Activated CD8-positive, alpha-beta T cell treated with anti-CD3 and anti-CD28 coated beads, Interleukin-2, amount 10 ng/mL, durations not matched to agents 7 days and 5 days (primary cell): ENCODE measurements around the gene OPA1. TPM values are rescaled to one million over a fixed set of nuclear protein-coding genes. Genes with fewer than 3 reads are reported as not detected.
A peak's percentile ranks its signal among the peaks of the same experiment; 100 is the strongest.
"Not testable (repeated sequence)": the region's sequence is repeated elsewhere in the genome, so short reads cannot be mapped to it uniquely, and the experiment has no call there.

Experiments
- ATAC-seq: fragments of 150-1000 bp; cut with Tn5 transposase; one replicate; pipeline ENCODE4 v1.10.0; 2021; ENCODE audit warnings: moderate library complexity
- CTCF ChIA-PET: fragments of 350-600 bp; sonication (Branson Sonifier 250); formaldehyde crosslinking; loops from one replicate; lab custom pipeline; 2021; ENCODE audit warnings: antibody characterized with exemption; lab: Charles Lee
- POLR2A ChIA-PET: fragments of 350-600 bp; sonication (Branson Sonifier 250); formaldehyde crosslinking; loops from one replicate; lab custom pipeline; 2021; ENCODE audit warnings: antibody characterized with exemption; lab: Charles Lee
- DNase-seq: peaks from one replicate; pipeline ENCODE4 v3.0.0-alpha.2; 2020
- H3K27ac Mint-ChIP-seq: one replicate; pipeline ENCODE4 v1.8.0; 2021; ENCODE audit warnings: mild to moderate bottlenecking, mixed read lengths
- H3K27me3 Mint-ChIP-seq: one replicate; pipeline ENCODE4 v1.8.0; 2021; ENCODE audit warnings: low read depth, mixed read lengths
- H3K36me3 Mint-ChIP-seq: one replicate; pipeline ENCODE4 v1.8.0; 2021; ENCODE audit warnings: low read depth, mixed read lengths
- H3K4me1 Mint-ChIP-seq: one replicate; pipeline ENCODE4 v1.8.0; 2021; ENCODE audit warnings: low read depth, mixed read lengths
- H3K4me3 Mint-ChIP-seq: one replicate; pipeline ENCODE4 v1.8.0; 2021; ENCODE audit warnings: mild to moderate bottlenecking, mixed read lengths
- H3K9me3 Mint-ChIP-seq: one replicate; pipeline ENCODE4 v1.8.0; 2022; ENCODE audit warnings: mixed read lengths; ENCODE audit not compliant: insufficient read depth
- total RNA-seq, 2 experiments: library from RNA; stranded (reverse); gene quantifications; one replicate each; pipeline ENCODE4 v1.2.3, GENCODE V29; 2021

The OPA1 gene
- total RNA-seq, 2 experiments from 2014 or later, result 61.3 TPM

GRCh38 chr3:193593668-193594030 lies 641 bp downstream of the OPA1 start:
- peak; percentile 45 for ATAC-seq
- H3K27me3 Mint-ChIP-seq, result no peaks in the 10 kb centered on the region
- H3K36me3 Mint-ChIP-seq, result peaks cover 24% of the 10 kb centered on the region
- ChIA-PET POLR2A (no interaction called here), CTCF (no interaction called here)
- H3K27ac Mint-ChIP-seq, result peak overlapping the region; percentile 95
- peak; percentile 49 for DNase-seq
- no peaks in the 10 kb centered on the region for H3K9me3 Mint-ChIP-seq
- peak overlapping the region; percentile 88 for H3K4me3 Mint-ChIP-seq
- peaks cover 41% of the 10 kb centered on the region for H3K4me1 Mint-ChIP-seq

DNA sequence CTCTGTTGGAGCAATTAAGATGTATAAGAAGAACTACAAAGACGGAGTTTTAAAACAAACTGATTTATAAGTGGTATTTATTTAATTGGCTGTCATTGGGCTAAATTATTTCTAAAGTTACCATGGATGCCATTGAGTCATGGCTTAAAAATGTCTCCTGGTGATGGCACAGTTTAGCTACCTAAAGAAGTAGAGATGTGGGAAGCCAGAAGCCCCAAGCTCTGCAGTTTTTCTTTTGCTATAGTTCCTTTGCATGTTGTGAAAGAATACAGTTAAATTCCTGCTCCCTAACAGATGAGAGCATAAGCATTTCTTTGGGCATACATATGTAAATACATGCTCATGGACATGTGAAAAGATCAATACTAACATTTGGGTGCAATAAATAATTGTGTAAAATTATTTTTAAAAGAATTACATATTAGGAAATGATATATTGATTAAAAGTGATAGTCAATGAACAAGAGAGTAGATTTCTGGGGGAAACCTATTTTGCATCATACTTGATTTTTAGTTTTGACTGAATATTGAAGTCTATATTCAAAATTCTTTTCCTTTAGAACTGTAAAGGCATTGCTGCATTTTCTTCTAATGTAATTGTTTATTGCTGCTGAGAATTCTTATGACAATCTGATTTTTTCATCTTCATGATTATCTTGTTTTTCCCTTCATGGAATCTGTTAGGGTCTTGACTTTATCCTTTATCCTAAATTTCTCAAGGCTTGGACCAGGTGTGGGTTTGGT lies 2.1 kb downstream of the OPA1 start:
- ChIA-PET CTCF (no interaction called here), POLR2A (no interaction called here)
- Mint-ChIP-seq H3K27ac (peak overlapping the region; percentile 31), H3K4me3 (peak overlapping the region; percentile 88), H3K36me3 (peaks cover 29% of the 10 kb centered on the region), H3K27me3 (no peaks in the 10 kb centered on the region), H3K9me3 (no peaks in the 10 kb centered on the region), H3K4me1 (peaks cover 53% of the 10 kb centered on the region)
- ATAC-seq, result no peak
- no peak for DNase-seq

DNA sequence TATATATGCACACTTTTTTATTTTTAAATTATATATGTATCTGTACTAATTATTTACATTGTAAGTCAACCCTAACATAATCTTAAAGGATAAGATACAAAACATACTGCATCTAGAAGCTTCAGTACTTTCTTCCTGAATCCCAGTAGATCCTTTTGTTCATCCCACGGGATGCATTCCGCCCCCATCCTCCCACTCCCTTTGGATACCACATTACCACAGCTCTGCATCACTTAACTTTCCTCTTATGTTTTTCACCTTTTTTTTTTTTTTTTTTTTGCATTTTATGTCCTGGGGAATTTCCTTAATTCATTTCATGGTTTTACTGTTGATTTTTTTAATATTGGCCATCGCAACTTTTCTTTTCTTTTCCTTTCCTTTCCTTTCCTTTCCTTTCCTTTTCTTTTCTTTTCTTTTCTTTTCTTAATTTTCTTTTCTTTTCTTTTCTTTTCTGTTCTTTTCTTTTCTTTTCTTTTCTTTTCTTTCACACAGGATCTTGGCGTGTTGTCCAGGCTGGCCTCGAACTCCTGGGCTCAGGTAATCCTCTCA lies 3.0 kb downstream of the OPA1 start:
- Mint-ChIP-seq H3K4me3 (no peak overlapping the region), H3K36me3 (peaks cover 32% of the 10 kb centered on the region), H3K27ac (no peak overlapping the region), H3K4me1 (peaks cover 54% of the 10 kb centered on the region), H3K9me3 (no peaks in the 10 kb centered on the region), H3K27me3 (no peaks in the 10 kb centered on the region)
- ChIA-PET CTCF (no interaction called here), POLR2A (no interaction called here)
- DNase-seq, result no peak
- no peak for ATAC-seq

- H3K36me3 Mint-ChIP-seq, result peaks cover 31% of the 10 kb centered on the region
- DNase-seq, result no peak
- no peak for ATAC-seq
- no peak overlapping the region for H3K27ac Mint-ChIP-seq
- no peak overlapping the region for H3K4me3 Mint-ChIP-seq
- ChIA-PET CTCF (interaction anchor here (0.7 to 1.1 kb wide), 2 partner anchors 9 to 25 kb away, joined by 3 to 4 read pairs; no protein-coding TSS in a partner anchor), POLR2A (no interaction called here)
- no peaks in the 10 kb centered on the region for H3K27me3 Mint-ChIP-seq
- H3K4me1 Mint-ChIP-seq, result peaks cover 44% of the 10 kb centered on the region
- H3K9me3 Mint-ChIP-seq, result no peaks in the 10 kb centered on the region
Observed at GRCh38 chr3:193598202-193598601, 5.2 kb downstream of the OPA1 start.

GRCh38 chr3:193599393-193599792 lies 6.4 kb downstream of the OPA1 start:
- CTCF ChIA-PET, result interaction anchor here (1.1 kb wide), 1 partner anchor 27 kb away, joined by 3 read pairs; no protein-coding TSS in a partner anchor
- no peaks in the 10 kb centered on the region for H3K27me3 Mint-ChIP-seq
- H3K4me1 Mint-ChIP-seq, result peaks cover 41% of the 10 kb centered on the region
- no peak overlapping the region for H3K27ac Mint-ChIP-seq
- peaks cover 29% of the 10 kb centered on the region for H3K36me3 Mint-ChIP-seq
- DNase-seq (no peak), ATAC-seq (no peak)
- no peaks in the 10 kb centered on the region for H3K9me3 Mint-ChIP-seq
- POLR2A ChIA-PET, result no interaction called here
- no peak overlapping the region for H3K4me3 Mint-ChIP-seq

- DNase-seq (peak; percentile 65), ATAC-seq (peak; percentile 84)
- Mint-ChIP-seq H3K27me3 (no peaks in the 10 kb centered on the region), H3K36me3 (peaks cover 35% of the 10 kb centered on the region), H3K4me1 (peaks cover 2% of the 10 kb centered on the region), H3K4me3 (no peak overlapping the region), H3K27ac (no peak overlapping the region), H3K9me3 (peaks cover 5% of the 10 kb centered on the region)
- ChIA-PET CTCF (no interaction called here), POLR2A (no interaction called here)
Observed at GRCh38 chr3:193605876-193606275, 12.9 kb downstream of the OPA1 start.

- ATAC-seq, DNase-seq, POLR2A ChIA-PET, H3K4me3 Mint-ChIP-seq, H3K4me1 Mint-ChIP-seq, H3K27me3 Mint-ChIP-seq, H3K27ac Mint-ChIP-seq: not testable (repeated sequence)
- Mint-ChIP-seq H3K9me3 (peaks cover 10% of the 10 kb centered on the region), H3K36me3 (peaks cover 43% of the 10 kb centered on the region)
- CTCF ChIA-PET, result interaction anchor here (1.2 kb wide), 1 partner anchor 9 kb away, joined by 4 read pairs; no protein-coding TSS in a partner anchor
Observed at GRCh38 chr3:193606892-193607291, 13.9 kb downstream of the OPA1 start.

DNA sequence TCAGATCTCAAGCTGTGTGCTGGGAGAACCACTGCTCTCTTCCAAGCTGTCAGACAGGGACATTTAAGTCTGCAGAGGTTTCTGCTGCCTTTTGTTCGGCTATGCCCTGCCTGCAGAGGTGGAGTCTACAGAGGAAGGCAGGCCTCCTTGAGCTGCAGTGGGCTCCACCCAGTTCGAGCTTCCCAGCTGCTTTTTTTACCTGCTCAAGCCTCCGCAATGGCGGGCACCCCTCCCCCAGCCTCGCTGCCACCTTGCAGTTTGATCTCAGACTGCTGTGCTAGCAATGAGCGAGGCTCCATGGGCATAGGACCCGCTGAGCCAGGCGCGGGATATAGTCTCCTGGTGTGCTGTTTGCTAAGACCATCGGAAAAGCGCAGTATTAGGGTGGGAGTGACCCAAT lies 17.5 kb downstream of the OPA1 start:
- H3K27me3 Mint-ChIP-seq, DNase-seq, H3K27ac Mint-ChIP-seq, CTCF ChIA-PET, H3K4me3 Mint-ChIP-seq, POLR2A ChIA-PET, ATAC-seq: not testable (repeated sequence)
- peaks cover 12% of the 10 kb centered on the region for H3K9me3 Mint-ChIP-seq
- H3K36me3 Mint-ChIP-seq, result peaks cover 70% of the 10 kb centered on the region
- H3K4me1 Mint-ChIP-seq, result peaks cover 16% of the 10 kb centered on the region

DNA sequence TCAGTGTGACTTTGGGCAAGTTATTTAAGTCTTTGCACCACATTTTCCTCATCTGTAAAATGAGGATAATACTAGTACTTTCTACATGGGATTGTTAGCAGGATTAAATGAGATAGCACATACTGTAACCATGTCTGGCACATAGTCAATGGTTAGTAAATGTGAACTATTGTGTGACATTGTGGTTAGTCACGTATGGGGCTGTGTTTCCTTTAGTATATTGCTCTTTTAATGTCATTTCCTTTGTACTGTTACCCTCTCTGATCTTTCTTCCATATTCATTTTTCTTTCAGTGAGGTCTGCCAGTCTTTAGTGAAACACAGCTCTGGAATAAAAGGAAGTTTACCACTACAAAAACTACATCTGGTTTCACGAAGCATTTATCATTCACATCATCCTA lies 21.4 kb downstream of the OPA1 start:
- Mint-ChIP-seq H3K36me3 (peaks cover 73% of the 10 kb centered on the region), H3K4me3 (peak overlapping the region; percentile 14), H3K4me1 (peaks cover 15% of the 10 kb centered on the region), H3K9me3 (peaks cover 12% of the 10 kb centered on the region), H3K27me3 (no peaks in the 10 kb centered on the region), H3K27ac (peak overlapping the region; percentile 82)
- ChIA-PET POLR2A (no interaction called here), CTCF (no interaction called here)
- ATAC-seq (peak; percentile 79), DNase-seq (no peak)

- peaks cover 57% of the 10 kb centered on the region for H3K36me3 Mint-ChIP-seq
- H3K4me3 Mint-ChIP-seq, result no peak overlapping the region
- no peak for DNase-seq
- no peak overlapping the region for H3K27ac Mint-ChIP-seq
- ChIA-PET CTCF (no interaction called here), POLR2A (no interaction called here)
- no peaks in the 10 kb centered on the region for H3K27me3 Mint-ChIP-seq
- no peak for ATAC-seq
- no peaks in the 10 kb centered on the region for H3K9me3 Mint-ChIP-seq
- peaks cover 19% of the 10 kb centered on the region for H3K4me1 Mint-ChIP-seq
Observed at GRCh38 chr3:193617628-193618027, 24.6 kb downstream of the OPA1 start.

- no peak overlapping the region for H3K4me3 Mint-ChIP-seq
- CTCF ChIA-PET, result interaction anchor here (0.7 kb wide), 1 partner anchor 161 kb away, joined by 3 read pairs; no protein-coding TSS in a partner anchor
- H3K36me3 Mint-ChIP-seq, result peaks cover 43% of the 10 kb centered on the region
- no peaks in the 10 kb centered on the region for H3K9me3 Mint-ChIP-seq
- DNase-seq, result no peak
- no peaks in the 10 kb centered on the region for H3K27me3 Mint-ChIP-seq
- POLR2A ChIA-PET, result interaction anchor here (1.3 kb wide), 1 partner anchor 14 kb away, joined by 3 read pairs; no protein-coding TSS in a partner anchor
- H3K27ac Mint-ChIP-seq, result peak overlapping the region; percentile 1
- peaks cover 6% of the 10 kb centered on the region for H3K4me1 Mint-ChIP-seq
- ATAC-seq, result no peak
Observed at GRCh38 chr3:193620057-193620456, 27.0 kb downstream of the OPA1 start.

DNA sequence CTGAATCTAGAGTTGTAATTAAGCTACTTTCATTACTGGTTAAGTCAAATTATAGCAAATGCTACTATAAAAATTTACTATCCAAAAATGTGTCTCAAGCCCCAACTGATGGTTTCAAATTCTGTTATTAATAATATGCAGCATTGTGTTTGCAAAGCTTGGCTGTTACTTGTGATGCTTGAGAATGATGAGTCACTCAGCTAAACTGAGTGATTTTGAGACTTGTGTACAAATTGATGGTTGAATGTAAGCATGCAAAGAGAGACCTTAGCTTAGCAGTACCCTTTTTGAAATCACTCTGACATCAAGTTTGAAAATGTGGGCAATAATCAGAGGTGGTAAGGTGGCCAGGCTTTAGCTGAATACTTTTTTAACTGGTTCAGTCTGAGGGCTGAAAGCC lies 27.6 kb downstream of the OPA1 start:
- ATAC-seq (no peak), DNase-seq (no peak)
- no peaks in the 10 kb centered on the region for H3K27me3 Mint-ChIP-seq
- ChIA-PET POLR2A (interaction anchor here (1.3 kb wide), 1 partner anchor 13 kb away, joined by 3 read pairs; no protein-coding TSS in a partner anchor), CTCF (no interaction called here)
- H3K27ac Mint-ChIP-seq, result no peak overlapping the region
- peaks cover 40% of the 10 kb centered on the region for H3K36me3 Mint-ChIP-seq
- H3K4me1 Mint-ChIP-seq, result peaks cover 4% of the 10 kb centered on the region
- H3K9me3 Mint-ChIP-seq, result no peaks in the 10 kb centered on the region
- H3K4me3 Mint-ChIP-seq, result no peak overlapping the region
